ENCODE results near the gene TMEM258. TPM values are rescaled to one million over a fixed set of nuclear protein-coding genes. Genes with fewer than 3 reads are reported as not detected.

Gene TMEM258
- total RNA-seq, 1 donor from 2014 or later = 98.7 TPM

DNA sequence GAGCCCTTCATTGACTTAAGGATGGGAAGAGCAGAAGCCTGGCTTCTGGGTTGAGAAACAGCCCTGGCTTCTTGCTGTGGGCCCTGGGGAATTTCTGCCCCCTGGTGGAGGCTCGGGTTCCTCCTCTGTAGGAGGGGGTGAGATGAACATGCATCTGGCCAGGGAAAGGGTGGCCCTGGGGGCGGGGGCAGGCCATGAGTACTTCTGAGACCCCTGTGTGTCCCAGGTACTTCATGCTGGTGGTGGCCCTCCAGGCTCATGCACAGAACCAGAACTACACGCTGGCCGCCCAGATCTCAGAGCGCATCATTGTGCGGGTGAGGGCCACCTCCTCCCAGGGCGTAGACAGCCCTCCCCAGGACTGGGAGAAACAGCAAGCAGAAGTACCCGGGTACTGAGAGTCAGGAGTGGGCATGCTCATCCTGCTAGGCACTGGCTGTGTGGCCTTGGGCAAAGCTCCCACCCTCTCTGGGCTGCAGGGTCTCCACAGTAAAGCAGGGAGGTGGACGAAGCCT lies 15.8 kb downstream of the TMEM258 start:
- DNase-seq (ENCODE audit: low spot score) = no peak

DNA sequence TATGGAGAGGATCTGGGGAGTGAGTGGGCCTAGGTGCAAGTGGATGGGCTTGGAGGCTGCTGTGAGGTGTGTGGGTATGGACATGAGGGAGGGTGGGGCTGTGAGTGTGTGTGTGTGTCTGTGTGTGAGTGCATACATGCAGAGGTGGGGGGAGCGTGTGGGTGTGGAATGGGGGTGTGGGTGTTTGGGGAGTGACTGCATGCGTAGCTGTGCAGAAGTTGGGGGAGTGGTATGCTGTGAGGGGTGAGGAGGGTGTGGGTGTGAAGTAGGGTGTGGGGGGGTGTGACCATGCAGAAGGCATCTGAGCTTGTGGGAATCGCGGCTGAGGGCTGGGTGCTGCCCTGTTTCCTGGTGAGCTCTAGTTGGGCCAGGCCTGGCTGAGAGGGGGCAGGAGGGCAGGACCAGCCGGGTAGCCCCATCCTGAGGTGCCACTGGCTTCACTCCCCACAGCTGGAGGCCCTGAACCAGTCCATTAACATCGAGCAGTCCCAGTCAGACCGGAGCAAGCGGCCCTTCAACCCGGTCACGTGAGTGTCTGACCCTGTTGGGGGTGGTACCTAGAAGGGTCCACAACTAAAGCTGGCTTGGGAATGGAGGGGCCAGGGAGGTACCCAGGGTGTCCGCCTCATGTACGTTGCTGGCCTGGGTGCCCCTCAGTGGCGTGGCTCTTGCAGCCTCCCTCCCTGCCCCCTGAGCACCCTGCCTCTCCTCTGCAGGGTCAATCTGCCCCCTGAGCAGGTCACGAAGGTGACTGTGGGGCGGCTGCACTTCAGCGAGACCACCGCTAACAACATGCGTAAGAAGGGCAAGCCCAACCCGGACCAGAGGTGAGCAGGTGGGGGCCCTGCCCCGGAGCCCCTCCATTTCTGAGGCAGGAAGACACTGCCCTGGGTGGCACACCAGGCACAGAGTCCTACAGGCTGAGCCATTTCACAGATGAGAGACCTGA lies 16.5 kb downstream of the TMEM258 start:
- DNase-seq (ENCODE audit: low spot score) = no peak

DNA sequence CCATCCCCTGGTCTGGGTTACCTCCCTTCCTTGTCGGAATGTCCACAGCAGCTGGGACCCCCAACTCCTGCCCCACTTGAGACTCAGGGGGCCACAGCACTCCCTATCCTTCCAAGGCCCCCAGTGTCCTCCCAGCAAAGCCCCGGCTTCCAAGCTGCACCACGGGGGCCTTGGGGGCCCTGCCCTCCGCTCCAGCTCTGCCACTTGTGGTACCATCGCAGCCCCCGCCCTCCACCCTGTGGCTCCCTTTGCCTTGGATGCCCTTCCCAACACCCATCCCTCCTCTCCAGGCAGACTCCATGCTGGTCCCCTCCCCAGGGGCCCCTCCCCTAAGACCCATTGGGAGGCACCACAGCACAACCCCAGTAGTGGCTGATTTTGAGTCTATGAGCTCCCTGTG lies 17.3 kb downstream of the TMEM258 start:
- no peak for DNase-seq (ENCODE audit: low spot score)

DNA sequence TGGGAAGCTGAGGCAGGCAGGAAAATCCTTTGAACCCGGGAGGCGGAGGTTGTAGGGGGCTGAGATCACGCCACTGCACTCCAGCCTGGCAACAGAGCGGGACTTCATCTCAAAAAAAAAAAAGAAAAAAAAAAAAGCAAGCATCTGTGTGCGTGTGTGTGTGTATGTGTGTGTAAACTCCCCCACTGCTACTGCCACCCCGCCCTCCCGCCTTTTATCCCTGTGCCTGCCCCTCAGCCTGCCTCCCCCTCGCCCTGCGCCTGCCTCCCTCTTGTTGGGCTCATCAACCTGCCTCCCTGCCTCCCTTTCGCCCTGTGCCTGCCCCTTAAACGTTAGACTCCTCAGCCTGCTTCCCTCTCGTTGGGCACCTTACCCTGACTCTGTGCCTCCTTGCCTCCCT lies 18.0 kb downstream of the TMEM258 start:
- DNase-seq (ENCODE audit: low spot score) = no peak

DNA sequence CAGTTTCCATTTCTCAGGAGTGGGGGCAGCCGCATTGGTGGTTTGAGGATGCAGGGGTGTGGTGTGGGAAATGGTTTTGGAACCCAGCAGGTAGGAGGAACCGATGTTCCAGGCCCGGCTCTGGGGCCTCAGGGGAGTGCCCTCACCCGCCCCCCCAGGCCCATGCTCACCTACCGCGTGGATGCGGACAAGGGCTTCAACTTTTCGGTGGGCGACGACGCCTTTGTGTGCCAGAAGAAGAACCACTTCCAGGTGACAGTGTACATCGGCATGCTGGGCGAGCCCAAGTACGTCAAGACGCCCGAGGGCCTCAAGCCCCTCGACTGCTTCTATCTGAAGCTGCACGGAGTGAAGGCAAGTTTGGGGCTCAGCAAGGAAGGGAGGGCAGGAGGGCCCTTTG lies 18.6 kb downstream of the TMEM258 start:
- no peak for DNase-seq (ENCODE audit: low spot score)

DNA sequence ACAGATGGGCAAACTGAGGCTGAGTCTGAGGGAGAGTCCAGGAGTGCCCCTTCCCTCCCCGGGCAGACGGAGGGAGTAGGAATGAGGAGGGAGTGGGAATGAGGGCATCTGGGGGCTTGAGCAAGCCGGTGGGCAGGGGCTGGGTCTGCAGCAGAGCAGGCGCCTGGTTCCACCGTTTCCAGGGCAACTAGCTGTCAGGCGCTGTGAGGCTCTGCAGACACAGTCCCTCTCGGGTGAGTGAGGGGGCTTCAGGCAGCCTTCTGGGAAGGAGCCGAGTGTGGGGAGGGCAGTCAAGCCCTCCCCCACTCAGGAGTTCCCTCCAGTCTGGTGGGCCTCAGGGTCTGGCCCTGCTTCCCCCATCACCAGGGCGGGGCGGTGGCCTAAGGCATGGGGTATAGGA lies 19.0 kb downstream of the TMEM258 start:
- DNase-seq (ENCODE audit: low spot score) = no peak

DNA sequence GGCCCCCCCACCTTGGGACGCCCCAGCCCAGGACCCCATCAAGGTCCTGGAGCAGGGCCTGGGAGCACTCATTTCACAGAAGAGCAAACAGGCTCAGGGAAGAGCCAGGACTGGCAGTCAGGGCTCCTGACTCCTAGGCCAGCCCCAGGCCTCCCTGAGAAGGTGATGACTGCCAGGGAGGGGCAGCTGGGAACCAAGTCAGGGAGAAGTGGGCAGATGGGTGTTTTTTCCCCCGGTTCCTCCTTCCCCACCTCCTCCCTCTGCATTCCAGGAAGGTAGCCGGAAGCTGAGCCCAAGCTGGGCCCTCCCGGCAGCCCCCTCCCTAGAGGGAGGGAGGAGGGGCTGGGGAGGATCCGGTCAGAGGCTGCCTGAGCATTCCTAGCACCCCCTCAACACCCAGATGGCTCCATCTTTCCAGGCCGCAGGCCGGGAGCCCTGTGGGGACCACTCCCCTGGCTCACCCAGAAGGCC lies 20.4 kb downstream of the TMEM258 start:
- no peak for DNase-seq (ENCODE audit: low spot score)

DNA sequence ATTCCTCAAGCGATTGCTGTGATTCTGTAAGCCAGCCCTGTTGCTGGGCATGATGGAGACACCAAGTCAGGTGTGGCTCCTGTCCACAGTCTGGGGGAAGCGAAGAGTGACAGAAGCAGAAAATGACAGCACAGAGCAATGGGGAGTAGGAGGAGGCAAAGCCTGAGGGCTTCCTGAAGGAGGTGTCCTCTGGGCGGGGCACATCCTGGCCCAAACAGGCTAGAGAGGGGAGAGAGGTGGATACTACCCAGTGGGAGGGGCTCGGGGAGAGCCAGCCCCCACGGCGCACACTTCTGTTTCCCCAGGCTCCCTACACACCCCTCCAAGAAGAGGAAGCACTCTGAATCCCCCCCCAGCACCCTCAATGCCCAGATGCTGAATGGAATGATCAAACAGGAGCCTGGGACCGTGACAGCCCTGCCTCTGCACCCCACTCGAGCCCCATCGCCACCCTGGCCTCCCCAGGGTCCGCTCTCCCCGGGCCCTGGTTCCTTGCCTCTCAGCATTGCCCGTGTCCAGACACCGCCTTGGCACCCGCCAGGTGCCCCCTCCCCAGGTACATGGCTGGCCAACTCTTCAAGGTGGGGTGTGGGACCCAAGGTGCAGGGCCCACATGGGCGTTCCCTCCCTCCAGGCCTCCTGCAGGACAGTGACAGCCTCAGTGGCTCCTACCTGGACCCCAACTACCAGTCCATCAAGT lies 21.1 kb downstream of the TMEM258 start:
- DNase-seq (ENCODE audit: low spot score) = no peak

DNA sequence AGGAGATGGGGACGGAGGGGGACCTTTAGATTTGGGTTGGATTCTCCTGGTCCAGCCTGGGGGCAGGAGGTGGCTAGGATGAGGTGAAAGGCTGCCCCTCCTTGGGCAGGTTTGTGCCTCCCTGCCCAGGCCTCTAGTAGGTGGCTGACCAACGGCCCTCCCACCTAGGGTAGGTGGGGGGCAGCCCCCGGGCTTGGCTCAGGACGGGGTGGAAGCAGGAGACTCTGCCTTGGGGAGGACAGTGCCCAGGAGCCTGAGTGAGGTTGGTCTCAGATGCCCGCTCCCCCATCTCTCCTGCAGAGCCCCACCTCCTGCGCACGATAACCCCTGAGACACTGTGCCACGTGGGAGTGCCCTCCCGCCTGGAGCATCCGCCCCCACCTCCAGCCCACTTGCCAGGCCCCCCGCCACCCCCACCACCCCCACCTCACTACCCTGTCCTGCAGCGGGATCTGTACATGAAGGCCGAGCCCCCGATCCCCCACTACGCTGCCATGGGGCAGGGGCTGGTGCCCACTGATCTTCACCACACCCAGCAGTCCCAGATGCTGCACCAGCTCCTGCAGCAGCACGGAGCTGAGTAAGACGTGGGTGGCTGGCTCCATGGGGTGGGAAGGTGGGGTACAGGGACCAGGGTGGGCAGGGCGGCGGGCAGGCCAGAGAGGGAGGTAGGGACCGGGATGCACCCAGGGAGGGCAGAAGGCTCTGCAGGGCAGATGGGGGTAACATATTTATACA lies 22.3 kb downstream of the TMEM258 start:
- no peak for DNase-seq (ENCODE audit: low spot score)

DNA sequence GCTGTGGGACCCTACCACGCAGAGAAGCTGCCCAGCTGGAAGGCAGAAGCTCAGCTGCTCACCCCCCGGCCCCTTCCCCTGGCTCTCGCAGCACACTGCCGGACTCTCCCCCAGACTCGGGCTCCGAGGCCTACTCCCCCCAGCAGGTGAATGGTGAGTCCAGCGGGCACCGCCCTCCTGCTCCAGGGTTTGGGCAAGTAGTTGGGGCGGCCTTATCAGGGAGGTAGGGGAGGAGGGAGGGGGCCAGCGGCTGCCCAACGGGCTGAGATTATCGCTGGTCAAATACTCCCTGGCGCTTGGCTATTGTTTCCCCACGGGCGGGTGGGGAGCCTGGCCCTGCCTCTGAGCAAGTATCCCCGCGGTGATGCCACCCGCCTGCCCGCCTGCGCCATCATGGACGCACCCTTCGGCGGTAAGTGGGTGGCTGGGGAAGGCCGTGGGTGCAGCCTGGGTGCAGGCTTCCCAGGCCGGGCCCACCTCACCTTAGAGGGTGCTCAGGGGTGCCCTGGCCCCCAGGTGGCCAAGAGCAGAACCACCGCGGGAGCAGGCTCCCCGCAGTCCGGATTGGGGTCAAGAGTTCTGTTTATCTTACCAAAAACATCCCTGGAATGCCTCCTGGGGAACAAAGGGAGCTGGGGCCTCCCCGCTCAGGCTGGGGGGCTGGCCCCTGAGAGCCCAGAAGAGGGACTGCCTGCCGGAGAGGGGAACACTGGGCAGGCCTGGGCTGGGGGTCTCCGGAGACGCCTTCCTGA lies 23.1 kb downstream of the TMEM258 start:
- no peak for DNase-seq (ENCODE audit: low spot score)

DNA sequence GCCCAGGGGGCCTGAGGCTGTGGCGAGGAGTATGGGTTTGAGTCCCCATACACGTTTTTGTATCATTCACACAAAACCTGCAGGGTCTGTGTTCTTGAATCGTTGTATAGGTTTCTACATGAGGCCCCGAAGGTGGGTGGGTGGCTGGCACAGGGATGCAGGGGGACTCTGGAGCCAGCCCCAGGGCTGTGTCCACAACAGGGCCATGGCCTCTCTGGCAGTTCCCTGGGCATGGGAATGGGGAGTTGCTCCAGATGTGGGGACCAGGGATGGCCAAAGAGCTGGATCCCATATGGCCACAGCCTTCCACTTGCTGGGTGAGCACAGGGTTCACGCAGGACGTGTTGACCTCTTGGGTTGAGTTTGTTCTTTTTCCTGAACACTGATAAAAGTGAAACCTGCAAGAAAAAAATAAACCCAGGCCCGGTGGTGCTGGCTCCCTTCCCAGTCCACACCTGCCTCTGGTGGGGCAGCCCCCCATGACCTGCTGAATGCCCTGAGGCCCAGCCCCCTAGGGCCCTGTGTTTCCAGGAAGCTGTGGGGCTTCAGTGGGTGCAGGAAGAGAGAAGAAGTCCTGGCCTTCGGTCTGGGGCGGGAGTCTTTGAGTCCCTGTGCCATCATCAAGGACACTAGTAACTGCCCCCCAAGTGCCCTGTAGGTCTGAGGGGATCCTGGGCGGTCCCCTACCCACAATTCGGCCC lies 23.9 kb downstream of the TMEM258 start:
- no peak for DNase-seq (ENCODE audit: low spot score)

DNA sequence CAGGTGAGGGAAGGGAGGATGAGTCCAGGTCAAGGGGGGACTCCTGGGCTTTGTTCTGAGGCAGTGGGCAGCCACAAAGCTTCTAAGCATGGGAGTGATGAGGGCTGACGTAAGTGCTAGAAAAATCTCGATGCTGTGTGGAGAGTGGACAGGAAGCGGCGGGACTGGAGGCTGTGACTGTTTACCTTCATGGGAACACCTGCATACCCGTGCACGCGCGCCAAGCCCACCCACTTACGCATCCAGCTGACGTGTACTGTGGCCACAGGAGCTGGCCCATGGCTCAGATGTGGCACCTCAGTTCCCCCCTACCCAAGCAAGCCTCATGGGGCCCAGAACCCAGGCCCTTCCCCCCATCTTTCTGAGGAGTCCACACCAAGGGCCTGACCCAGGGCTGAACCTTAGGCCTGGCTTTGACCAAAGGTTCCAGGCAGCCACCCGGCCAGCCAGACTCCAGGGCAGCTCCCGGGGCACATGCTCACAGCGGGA lies 26.0 kb downstream of the TMEM258 start:
- DNase-seq (ENCODE audit: low spot score) = no peak

DNA sequence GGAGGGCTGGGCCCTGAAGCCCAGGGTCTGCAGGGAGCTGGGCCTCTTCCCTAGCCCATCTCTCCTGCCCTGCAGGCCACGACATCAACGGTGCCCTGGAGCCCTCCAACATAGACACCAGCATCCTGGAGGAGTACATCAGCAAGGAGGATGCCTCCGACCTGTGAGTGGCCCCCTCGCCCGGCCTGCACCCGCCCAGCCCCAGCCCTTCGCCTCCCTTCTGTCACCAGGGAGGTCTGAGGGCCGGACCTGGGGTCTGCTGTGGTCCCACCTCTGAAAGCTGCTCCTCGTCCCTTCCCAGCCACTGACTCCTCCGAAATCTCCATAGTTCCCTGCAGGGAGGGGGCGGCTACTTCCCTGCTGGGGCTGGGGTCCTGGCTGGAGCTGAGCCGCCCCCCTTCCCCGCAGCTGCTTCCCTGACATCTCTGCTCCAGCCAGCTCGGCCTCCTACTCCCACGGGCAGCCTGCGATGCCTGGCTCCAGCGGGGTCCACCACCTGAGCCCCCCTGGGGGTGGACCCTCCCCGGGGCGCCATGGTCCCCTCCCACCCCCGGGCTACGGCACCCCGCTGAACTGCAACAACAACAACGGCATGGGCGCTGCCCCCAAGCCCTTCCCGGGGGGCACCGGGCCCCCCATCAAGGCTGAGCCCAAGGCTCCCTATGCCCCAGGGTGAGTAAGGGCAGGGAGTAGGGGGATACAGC lies 26.7 kb downstream of the TMEM258 start:
- no peak for DNase-seq (ENCODE audit: low spot score)

DNA sequence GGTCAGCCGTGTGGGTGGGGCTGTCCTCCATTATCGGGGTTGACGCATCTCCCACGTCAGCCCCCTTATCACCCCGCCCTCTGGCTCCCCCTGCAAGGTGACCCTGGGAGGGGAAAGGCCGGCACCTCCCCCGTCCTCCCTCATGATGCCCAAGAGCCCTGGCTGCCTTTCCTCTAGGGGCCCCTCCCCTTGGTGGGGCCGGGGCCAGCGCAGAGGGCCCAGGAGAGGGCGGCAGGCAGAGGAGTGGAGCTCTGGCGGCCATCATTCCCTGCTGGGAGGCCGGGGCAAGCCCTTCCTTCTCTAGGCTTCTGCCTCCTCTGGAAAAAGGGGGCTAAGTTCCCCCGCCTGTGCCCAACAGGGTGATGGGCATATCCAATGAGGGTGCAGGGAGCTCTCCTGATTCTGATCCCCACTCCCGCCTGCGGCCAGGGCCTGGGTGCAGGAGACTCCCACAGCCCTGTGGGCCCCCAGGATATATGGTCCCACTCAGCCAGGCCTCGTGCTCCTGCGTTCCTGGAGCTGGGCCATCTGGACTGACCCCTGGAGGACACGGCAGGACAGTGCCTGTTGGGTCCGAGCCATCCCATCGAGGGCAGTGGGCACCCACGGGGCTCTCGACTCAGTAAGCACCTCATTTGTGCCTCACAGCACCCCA lies 27.7 kb downstream of the TMEM258 start:
- no peak for DNase-seq (ENCODE audit: low spot score)

DNA sequence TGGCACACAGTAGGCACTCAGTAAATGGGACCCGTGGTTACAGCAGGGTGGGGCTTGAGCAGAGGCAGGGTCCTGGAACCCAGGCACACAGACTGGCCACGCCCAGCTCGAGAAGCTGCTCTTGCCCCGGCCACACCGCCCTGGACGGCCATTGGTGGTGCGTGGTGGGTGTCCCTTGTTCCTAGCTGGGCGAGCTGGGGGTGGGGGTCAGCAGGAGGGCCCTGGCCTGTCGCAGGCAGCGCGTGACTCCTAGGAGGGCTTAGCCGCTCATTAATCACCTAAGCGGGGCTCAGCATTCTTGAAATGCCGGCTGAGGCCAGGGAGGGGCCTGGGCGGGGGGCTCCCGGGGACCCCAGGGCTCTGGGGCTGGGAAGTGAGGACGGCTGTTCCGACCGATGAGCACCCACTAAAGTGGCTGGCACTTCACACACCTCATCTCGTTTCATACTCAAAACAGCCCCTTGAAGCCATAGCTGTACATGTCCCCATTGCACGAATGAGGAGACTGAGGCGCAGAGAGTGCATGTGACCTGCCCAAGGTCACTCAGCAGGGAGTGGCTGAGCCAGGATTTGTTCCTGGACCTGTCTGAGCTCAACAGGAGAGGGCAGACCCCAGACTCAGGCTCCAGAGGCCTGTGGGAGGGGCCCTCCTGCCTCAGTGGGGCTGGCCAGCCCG lies 28.3 kb downstream of the TMEM258 start:
- DNase-seq (ENCODE audit: low spot score) = no peak

DNA sequence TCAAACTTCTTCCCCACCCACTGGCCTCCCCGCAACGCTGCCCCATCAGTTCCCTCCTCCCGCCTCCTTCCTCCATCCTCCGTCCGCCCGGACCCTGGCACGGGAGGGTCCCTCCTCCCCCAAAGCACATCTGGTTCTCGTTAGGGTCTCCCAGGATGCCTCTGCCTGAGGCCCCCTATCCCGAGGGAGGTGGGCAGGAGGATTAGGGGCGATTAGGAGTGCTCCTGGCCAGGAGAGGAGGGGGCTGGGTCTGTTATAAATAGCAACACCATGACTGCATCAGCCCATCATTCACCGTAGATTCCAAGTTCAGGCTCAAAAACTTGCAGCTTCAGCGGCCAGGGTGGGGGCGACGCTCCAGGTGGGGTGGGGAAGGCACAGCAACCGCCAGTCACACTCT lies 29.6 kb downstream of the TMEM258 start:
- DNase-seq (ENCODE audit: low spot score) = no peak

DNA sequence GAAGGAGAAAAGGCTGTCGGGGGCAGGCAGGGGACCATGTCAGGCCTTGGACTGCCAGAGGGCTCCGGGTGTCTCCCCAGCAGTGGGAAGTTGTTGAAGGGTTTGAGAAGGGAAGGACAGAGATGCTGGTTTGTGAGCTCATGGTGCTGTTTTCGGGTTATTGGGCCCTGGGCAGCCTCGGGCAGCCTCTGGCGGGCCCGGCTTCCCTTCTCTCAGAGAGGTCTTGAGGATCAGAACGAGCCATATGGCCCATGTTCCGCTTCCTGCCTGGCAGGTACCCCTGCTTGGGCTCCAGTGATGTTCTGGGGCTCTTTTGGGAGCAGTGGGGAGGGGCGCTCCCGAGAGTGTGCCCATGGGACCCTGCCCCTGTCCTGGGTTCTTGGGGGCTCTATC lies 30.2 kb downstream of the TMEM258 start:
- DNase-seq (ENCODE audit: low spot score) = no peak

DNA sequence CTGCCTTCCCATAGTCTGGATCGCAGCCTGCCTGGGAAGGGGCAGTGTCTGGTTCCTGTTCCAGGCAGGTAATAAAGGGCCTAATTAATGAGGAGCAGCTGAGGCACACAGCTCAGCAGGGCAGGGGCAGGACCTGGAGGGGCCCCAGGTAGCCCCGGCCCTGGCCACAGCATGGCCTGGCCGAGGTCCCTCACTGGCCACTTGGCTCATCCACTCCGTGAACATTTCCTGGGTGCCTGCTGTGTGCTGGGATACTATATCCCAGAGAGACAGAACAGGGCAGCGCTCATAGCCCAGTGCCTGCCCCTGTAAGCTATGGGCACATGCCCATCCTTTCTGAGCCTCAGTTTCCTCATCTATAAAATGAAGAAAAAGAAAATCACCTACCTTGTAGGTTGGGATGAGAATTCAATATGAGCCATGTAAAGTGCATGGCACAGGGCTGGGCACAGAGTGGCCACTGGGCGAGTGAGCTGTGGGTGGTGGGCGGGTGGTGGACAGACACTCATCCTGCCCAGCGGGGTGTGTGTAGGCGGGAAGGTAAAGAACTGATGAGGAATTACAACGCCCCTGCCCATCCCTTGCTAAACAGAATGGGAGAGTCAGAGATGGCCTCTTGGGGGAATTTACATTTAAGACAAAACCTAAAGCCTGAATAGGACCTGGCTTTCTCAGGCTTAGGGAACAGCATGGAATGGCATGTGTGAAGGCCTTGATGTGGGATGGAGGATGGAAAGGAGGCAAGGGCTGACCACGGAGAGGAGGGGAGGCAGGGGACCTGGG lies 30.8 kb downstream of the TMEM258 start:
- no peak for DNase-seq (ENCODE audit: low spot score)

All from ureter (tissue), 1 donor.